Calu3 (cell line): ENCODE data around the gene GRIK3. TPM values are rescaled to one million over a fixed set of nuclear protein-coding genes. Genes with fewer than 3 reads are reported as not detected.

Experiments used
- BruUV-seq: library from RNA; stranded (reverse); fragments of 400-500 nt; replicated peaks from 2 replicates; lab custom pipeline; 2021; lab: Mats Ljungman, UMichigan
- CTCF ChIA-PET: fragments of 300-600 bp; sonication (Branson Sonifier 250); formaldehyde crosslinking; loops from one replicate; lab custom pipeline; 2022; ENCODE audit warnings: antibody characterized with exemption; lab: Charles Lee
- DNase-seq: peaks from one replicate; pipeline ENCODE4 v3.0.0; 2022
- H3K27ac Mint-ChIP-seq: one replicate; pipeline ENCODE4 v1.8.0; 2022; ENCODE audit warnings: mixed read lengths; ENCODE audit not compliant: unreplicated experiment
- H3K27me3 Mint-ChIP-seq: one replicate; pipeline ENCODE4 v1.8.0; 2022; ENCODE audit warnings: mixed read lengths; ENCODE audit not compliant: unreplicated experiment
- H3K36me3 Mint-ChIP-seq: one replicate; pipeline ENCODE4 v1.8.0; 2022; ENCODE audit warnings: mild to moderate bottlenecking, moderate library complexity, mixed read lengths; ENCODE audit not compliant: insufficient read depth, unreplicated experiment
- H3K4me1 Mint-ChIP-seq: one replicate; pipeline ENCODE4 v1.8.0; 2022; ENCODE audit warnings: mild to moderate bottlenecking, low read depth, mixed read lengths; ENCODE audit not compliant: unreplicated experiment
- H3K4me3 Mint-ChIP-seq: one replicate; pipeline ENCODE4 v1.8.0; 2022; ENCODE audit warnings: mild to moderate bottlenecking, low read depth, moderate library complexity, mixed read lengths; ENCODE audit not compliant: unreplicated experiment
- H3K9me3 Mint-ChIP-seq: one replicate; pipeline ENCODE4 v1.8.0; 2022; ENCODE audit warnings: low read depth, mixed read lengths; ENCODE audit not compliant: unreplicated experiment
- CTCF ChIP-seq: fragments of 200-600 bp; IDR thresholded peaks from one replicate; pipeline ENCODE4 v1.8.0; 2022; ENCODE audit warnings: antibody characterized with exemption; ENCODE audit not compliant: unreplicated experiment
- intact Hi-C: fragments of 100-400 bp; cut with micrococcal nuclease; formaldehyde crosslinking; loops from one replicate; pipeline ENCODE4 v1.10.0; 2022; ENCODE audit not compliant: unreplicated experiment
- total RNA-seq: library from RNA; stranded (reverse); gene quantifications from 2 replicates; pipeline ENCODE4 v1.2.3, GENCODE V29; 2022

The GRIK3 gene
- total RNA-seq, 1 experiment from 2014 or later, result not detected

DNA sequence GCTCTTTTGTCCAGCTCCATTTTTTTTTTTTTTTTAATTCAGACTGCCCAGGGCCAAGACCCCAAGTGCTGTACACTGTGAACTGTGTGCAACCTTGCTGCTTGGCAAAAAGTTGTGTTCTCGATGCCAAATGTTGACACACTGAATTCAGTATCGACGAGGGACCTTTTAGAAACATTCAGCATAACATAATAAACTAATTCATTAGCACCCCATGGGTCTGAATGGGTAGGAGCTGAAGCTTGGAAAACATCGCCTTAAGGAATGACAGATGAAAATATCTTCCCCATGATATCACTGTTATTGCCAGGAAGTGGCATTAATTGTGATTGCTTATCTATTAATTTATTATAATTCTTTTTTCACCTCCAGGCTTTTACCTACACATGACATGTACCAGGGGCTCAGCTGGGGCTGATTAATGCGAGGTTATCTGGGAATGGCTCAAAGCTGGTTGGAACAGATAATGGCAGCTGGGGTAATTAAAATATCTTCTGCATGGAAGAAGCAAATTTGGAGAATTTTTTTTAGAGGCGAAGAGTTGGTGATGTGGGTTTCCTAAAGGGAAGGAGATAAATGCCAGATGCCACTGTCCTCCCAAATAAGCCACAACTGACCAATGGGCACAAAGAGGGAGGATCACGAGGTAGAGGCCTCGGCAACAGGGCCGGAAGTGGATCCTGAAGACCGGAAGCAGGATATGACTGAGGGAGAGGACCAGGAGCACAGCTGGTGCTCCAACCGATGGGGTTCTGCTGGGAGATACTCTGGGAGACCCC, 169.3 kb downstream of the GRIK3 start:
- Mint-ChIP-seq H3K36me3 (no peaks in the 10 kb centered on the region), H3K4me1 (no peaks in the 10 kb centered on the region), H3K4me3 (no peak overlapping the region), H3K27me3 (peaks cover 94% of the 10 kb centered on the region), H3K27ac (no peak overlapping the region), H3K9me3 (no peaks in the 10 kb centered on the region)
- CTCF ChIA-PET, result no interaction called here
- no TSS peak for BruUV-seq
- DNase-seq, result no peak
- no peak for TF ChIP-seq CTCF
- intact Hi-C loops, result no loop called here

- intact Hi-C loops, result no loop called here
- Mint-ChIP-seq H3K27me3 (peaks cover 94% of the 10 kb centered on the region), H3K9me3 (no peaks in the 10 kb centered on the region), H3K36me3 (no peaks in the 10 kb centered on the region), H3K4me1 (no peaks in the 10 kb centered on the region), H3K4me3 (no peak overlapping the region), H3K27ac (no peak overlapping the region)
- no TSS peak for BruUV-seq
- TF ChIP-seq CTCF, result peak; percentile 48
- DNase-seq, result peak; percentile 11
- CTCF ChIA-PET, result interaction anchor here (0.7 kb wide), 1 partner anchor 543 kb away, joined by 3 read pairs; no protein-coding TSS in a partner anchor
These were observed 170.0 kb downstream of the GRIK3 start for GRCh38 chr1:36864182-36864822.

- no peak overlapping the region for H3K4me3 Mint-ChIP-seq
- no peak overlapping the region for H3K27ac Mint-ChIP-seq
- no peaks in the 10 kb centered on the region for H3K9me3 Mint-ChIP-seq
- H3K27me3 Mint-ChIP-seq, result peaks cover 94% of the 10 kb centered on the region
- no TSS peak for BruUV-seq
- DNase-seq, result no peak
- TF ChIP-seq CTCF, result no peak
- intact Hi-C loops, result no loop called here
- H3K36me3 Mint-ChIP-seq, result no peaks in the 10 kb centered on the region
- H3K4me1 Mint-ChIP-seq, result no peaks in the 10 kb centered on the region
- CTCF ChIA-PET, result interaction anchor here (0.6 kb wide), 1 partner anchor 761 kb away, joined by 4 read pairs; no protein-coding TSS in a partner anchor
These were observed 170.8 kb downstream of the GRIK3 start for GRCh38 chr1:36863500-36863899.

- Mint-ChIP-seq H3K9me3 (no peaks in the 10 kb centered on the region), H3K36me3 (no peaks in the 10 kb centered on the region), H3K4me3 (no peak overlapping the region), H3K27me3 (peaks cover 94% of the 10 kb centered on the region), H3K4me1 (no peaks in the 10 kb centered on the region), H3K27ac (no peak overlapping the region)
- DNase-seq, result no peak
- CTCF ChIA-PET, result interaction anchor here (0.6 kb wide), 1 partner anchor 761 kb away, joined by 4 read pairs; no protein-coding TSS in a partner anchor
- no peak for TF ChIP-seq CTCF
- no TSS peak for BruUV-seq
- intact Hi-C loops, result no loop called here
These were observed 171.3 kb downstream of the GRIK3 start for GRCh38 chr1:36863061-36863460.
